IPS-15b (cell line): ENCODE data around the gene ESRRB.

Experiments used
- H3K27me3 ChIP-seq: one replicate; pipeline ENCODE4 v1.6.1; 2013; ENCODE audit warnings: low read length; ENCODE audit not compliant: control insufficient read depth, insufficient read depth
- H3K36me3 ChIP-seq: one replicate; pipeline ENCODE4 v1.6.1; 2013; ENCODE audit warnings: low read length; ENCODE audit not compliant: control insufficient read depth, insufficient read depth
- H3K4me1 ChIP-seq: one replicate; pipeline ENCODE4 v1.6.1; 2013; ENCODE audit warnings: mild to moderate bottlenecking, low read length; ENCODE audit not compliant: control insufficient read depth, insufficient read depth
- H3K4me3 ChIP-seq: one replicate; pipeline ENCODE4 v1.5.1; 2013; ENCODE audit warnings: low read depth, low read length
- H3K9ac ChIP-seq: one replicate; pipeline ENCODE4 v1.6.1; 2013; ENCODE audit warnings: low read depth, mild to moderate bottlenecking, low read length
- H3K9me3 ChIP-seq: one replicate; pipeline ENCODE4 v1.6.1; 2013; ENCODE audit warnings: mild to moderate bottlenecking, low read length; ENCODE audit not compliant: control insufficient read depth, insufficient read depth

Gene ESRRB

GRCh38 chr14:76413962-76414600, 38.1 kb downstream of the ESRRB start:
- H3K9ac ChIP-seq, result no peak overlapping the region
- peak overlapping the region; percentile 30 for H3K4me3 ChIP-seq
- H3K36me3 ChIP-seq, result no peaks in the 10 kb centered on the region
- H3K9me3 ChIP-seq, result no peaks in the 10 kb centered on the region
- H3K27me3 ChIP-seq, result no peaks in the 10 kb centered on the region
- H3K4me1 ChIP-seq, result peaks cover 1% of the 10 kb centered on the region

- Histone ChIP-seq H3K9me3 (no peaks in the 10 kb centered on the region), H3K4me1 (peaks cover 4% of the 10 kb centered on the region), H3K27me3 (no peaks in the 10 kb centered on the region), H3K4me3 (no peak overlapping the region), H3K36me3 (no peaks in the 10 kb centered on the region), H3K9ac (no peak overlapping the region)
These were observed 43.5 kb downstream of the ESRRB start for GRCh38 chr14:76419399-76419798.

- Histone ChIP-seq H3K9ac (no peak overlapping the region), H3K27me3 (no peaks in the 10 kb centered on the region), H3K36me3 (no peaks in the 10 kb centered on the region), H3K9me3 (no peaks in the 10 kb centered on the region), H3K4me1 (peaks cover 4% of the 10 kb centered on the region), H3K4me3 (no peak overlapping the region)
These were observed 44.9 kb downstream of the ESRRB start for GRCh38 chr14:76420827-76421226.

- Histone ChIP-seq H3K9me3 (no peaks in the 10 kb centered on the region), H3K4me1 (peaks cover 4% of the 10 kb centered on the region), H3K36me3 (no peaks in the 10 kb centered on the region), H3K9ac (no peak overlapping the region), H3K4me3 (no peak overlapping the region), H3K27me3 (no peaks in the 10 kb centered on the region)
These were observed 45.7 kb downstream of the ESRRB start for GRCh38 chr14:76421662-76422061.

- no peak overlapping the region for H3K9ac ChIP-seq
- H3K4me1 ChIP-seq, result peaks cover 4% of the 10 kb centered on the region
- H3K36me3 ChIP-seq, result no peaks in the 10 kb centered on the region
- H3K9me3 ChIP-seq, result no peaks in the 10 kb centered on the region
- no peaks in the 10 kb centered on the region for H3K27me3 ChIP-seq
- no peak overlapping the region for H3K4me3 ChIP-seq
These were observed 46.7 kb downstream of the ESRRB start for GRCh38 chr14:76422662-76423061.

- no peaks in the 10 kb centered on the region for H3K36me3 ChIP-seq
- H3K4me3 ChIP-seq, result no peak overlapping the region
- H3K9ac ChIP-seq, result no peak overlapping the region
- H3K4me1 ChIP-seq, result peaks cover 4% of the 10 kb centered on the region
- H3K27me3 ChIP-seq, result no peaks in the 10 kb centered on the region
- no peaks in the 10 kb centered on the region for H3K9me3 ChIP-seq
These were observed 47.6 kb downstream of the ESRRB start for GRCh38 chr14:76423534-76423933.

GRCh38 chr14:76424359-76424758, 48.4 kb downstream of the ESRRB start:
- no peak overlapping the region for H3K9ac ChIP-seq
- H3K27me3 ChIP-seq, result no peaks in the 10 kb centered on the region

GRCh38 chr14:76426161-76426696, 50.3 kb downstream of the ESRRB start:
- peaks cover 4% of the 10 kb centered on the region for H3K4me1 ChIP-seq
- H3K36me3 ChIP-seq, result no peaks in the 10 kb centered on the region
- no peaks in the 10 kb centered on the region for H3K27me3 ChIP-seq
- no peaks in the 10 kb centered on the region for H3K9me3 ChIP-seq
- no peak overlapping the region for H3K4me3 ChIP-seq
- no peak overlapping the region for H3K9ac ChIP-seq

More at GRCh38 chr14:76424359-76424758, 48.4 kb downstream of the ESRRB start:
- H3K36me3 ChIP-seq, result no peaks in the 10 kb centered on the region
- H3K4me1 ChIP-seq, result peaks cover 4% of the 10 kb centered on the region
- no peak overlapping the region for H3K4me3 ChIP-seq
- no peaks in the 10 kb centered on the region for H3K9me3 ChIP-seq

GRCh38 chr14:76428611-76429010, 52.7 kb downstream of the ESRRB start:
- Histone ChIP-seq H3K27me3 (no peaks in the 10 kb centered on the region), H3K4me1 (no peaks in the 10 kb centered on the region), H3K4me3 (no peak overlapping the region), H3K36me3 (no peaks in the 10 kb centered on the region), H3K9me3 (no peaks in the 10 kb centered on the region), H3K9ac (no peak overlapping the region)

- H3K9ac ChIP-seq, result no peak overlapping the region
- no peaks in the 10 kb centered on the region for H3K36me3 ChIP-seq
- no peaks in the 10 kb centered on the region for H3K9me3 ChIP-seq
- H3K4me3 ChIP-seq, result no peak overlapping the region
- no peaks in the 10 kb centered on the region for H3K27me3 ChIP-seq
- no peaks in the 10 kb centered on the region for H3K4me1 ChIP-seq
These were observed 54.1 kb downstream of the ESRRB start for GRCh38 chr14:76430017-76430416.

GRCh38 chr14:76430475-76430980, 54.6 kb downstream of the ESRRB start:
- no peaks in the 10 kb centered on the region for H3K4me1 ChIP-seq
- H3K36me3 ChIP-seq, result no peaks in the 10 kb centered on the region
- H3K4me3 ChIP-seq, result no peak overlapping the region
- H3K9ac ChIP-seq, result no peak overlapping the region
- H3K27me3 ChIP-seq, result no peaks in the 10 kb centered on the region
- H3K9me3 ChIP-seq, result no peaks in the 10 kb centered on the region

- no peak overlapping the region for H3K9ac ChIP-seq
- no peak overlapping the region for H3K4me3 ChIP-seq
- H3K27me3 ChIP-seq, result no peaks in the 10 kb centered on the region
- no peaks in the 10 kb centered on the region for H3K9me3 ChIP-seq
- no peaks in the 10 kb centered on the region for H3K4me1 ChIP-seq
- H3K36me3 ChIP-seq, result no peaks in the 10 kb centered on the region
These were observed 55.6 kb downstream of the ESRRB start for GRCh38 chr14:76431538-76431937.
